ENCODE measurements around the gene RBPMS2.

The RBPMS2 gene

GRCh38 chr15:64712353-64712752, 63.0 kb downstream of the RBPMS2 start:
- H3K4me3 ChIP-seq (replicated peaks; ENCODE audit: insufficient read depth, low read length): no peak overlapping the region
- no peak overlapping the region for H3K27ac ChIP-seq (replicated peaks)
- no peak for DNase-seq (ENCODE audit: low read depth in 1 of 2, low spot score in 1 of 2)
- TF ChIP-seq, protein P1, sequence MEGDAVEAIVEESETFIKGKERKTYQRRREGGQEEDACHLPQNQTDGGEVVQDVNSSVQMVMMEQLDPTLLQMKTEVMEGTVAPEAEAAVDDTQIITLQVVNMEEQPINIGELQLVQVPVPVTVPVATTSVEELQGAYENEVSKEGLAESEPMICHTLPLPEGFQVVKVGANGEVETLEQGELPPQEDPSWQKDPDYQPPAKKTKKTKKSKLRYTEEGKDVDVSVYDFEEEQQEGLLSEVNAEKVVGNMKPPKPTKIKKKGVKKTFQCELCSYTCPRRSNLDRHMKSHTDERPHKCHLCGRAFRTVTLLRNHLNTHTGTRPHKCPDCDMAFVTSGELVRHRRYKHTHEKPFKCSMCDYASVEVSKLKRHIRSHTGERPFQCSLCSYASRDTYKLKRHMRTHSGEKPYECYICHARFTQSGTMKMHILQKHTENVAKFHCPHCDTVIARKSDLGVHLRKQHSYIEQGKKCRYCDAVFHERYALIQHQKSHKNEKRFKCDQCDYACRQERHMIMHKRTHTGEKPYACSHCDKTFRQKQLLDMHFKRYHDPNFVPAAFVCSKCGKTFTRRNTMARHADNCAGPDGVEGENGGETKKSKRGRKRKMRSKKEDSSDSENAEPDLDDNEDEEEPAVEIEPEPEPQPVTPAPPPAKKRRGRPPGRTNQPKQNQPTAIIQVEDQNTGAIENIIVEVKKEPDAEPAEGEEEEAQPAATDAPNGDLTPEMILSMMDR (IDR thresholded peaks at IDR 0.05; ENCODE audit: insufficient read depth, low read length): no peak
- TF ChIP-seq, protein P2, sequence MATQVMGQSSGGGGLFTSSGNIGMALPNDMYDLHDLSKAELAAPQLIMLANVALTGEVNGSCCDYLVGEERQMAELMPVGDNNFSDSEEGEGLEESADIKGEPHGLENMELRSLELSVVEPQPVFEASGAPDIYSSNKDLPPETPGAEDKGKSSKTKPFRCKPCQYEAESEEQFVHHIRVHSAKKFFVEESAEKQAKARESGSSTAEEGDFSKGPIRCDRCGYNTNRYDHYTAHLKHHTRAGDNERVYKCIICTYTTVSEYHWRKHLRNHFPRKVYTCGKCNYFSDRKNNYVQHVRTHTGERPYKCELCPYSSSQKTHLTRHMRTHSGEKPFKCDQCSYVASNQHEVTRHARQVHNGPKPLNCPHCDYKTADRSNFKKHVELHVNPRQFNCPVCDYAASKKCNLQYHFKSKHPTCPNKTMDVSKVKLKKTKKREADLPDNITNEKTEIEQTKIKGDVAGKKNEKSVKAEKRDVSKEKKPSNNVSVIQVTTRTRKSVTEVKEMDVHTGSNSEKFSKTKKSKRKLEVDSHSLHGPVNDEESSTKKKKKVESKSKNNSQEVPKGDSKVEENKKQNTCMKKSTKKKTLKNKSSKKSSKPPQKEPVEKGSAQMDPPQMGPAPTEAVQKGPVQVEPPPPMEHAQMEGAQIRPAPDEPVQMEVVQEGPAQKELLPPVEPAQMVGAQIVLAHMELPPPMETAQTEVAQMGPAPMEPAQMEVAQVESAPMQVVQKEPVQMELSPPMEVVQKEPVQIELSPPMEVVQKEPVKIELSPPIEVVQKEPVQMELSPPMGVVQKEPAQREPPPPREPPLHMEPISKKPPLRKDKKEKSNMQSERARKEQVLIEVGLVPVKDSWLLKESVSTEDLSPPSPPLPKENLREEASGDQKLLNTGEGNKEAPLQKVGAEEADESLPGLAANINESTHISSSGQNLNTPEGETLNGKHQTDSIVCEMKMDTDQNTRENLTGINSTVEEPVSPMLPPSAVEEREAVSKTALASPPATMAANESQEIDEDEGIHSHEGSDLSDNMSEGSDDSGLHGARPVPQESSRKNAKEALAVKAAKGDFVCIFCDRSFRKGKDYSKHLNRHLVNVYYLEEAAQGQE (IDR thresholded peaks at IDR 0.05; ENCODE audit: insufficient replicate concordance, low read depth): no peak
- TF ChIP-seq GABPA (IDR thresholded peaks at IDR 0.05; ENCODE audit: low read depth): no peak
- TF ChIP-seq POLR2AphosphoS5 (IDR thresholded peaks at IDR 0.05; ENCODE audit: low read depth): no peak
- no peak for TF ChIP-seq SPI1 (IDR thresholded peaks at IDR 0.05; ENCODE audit: borderline replicate concordance, low read depth)
- H3K27me3 ChIP-seq (ENCODE audit: insufficient read depth, poor library complexity, severe bottlenecking): no peaks in the 10 kb centered on the region

DNA sequence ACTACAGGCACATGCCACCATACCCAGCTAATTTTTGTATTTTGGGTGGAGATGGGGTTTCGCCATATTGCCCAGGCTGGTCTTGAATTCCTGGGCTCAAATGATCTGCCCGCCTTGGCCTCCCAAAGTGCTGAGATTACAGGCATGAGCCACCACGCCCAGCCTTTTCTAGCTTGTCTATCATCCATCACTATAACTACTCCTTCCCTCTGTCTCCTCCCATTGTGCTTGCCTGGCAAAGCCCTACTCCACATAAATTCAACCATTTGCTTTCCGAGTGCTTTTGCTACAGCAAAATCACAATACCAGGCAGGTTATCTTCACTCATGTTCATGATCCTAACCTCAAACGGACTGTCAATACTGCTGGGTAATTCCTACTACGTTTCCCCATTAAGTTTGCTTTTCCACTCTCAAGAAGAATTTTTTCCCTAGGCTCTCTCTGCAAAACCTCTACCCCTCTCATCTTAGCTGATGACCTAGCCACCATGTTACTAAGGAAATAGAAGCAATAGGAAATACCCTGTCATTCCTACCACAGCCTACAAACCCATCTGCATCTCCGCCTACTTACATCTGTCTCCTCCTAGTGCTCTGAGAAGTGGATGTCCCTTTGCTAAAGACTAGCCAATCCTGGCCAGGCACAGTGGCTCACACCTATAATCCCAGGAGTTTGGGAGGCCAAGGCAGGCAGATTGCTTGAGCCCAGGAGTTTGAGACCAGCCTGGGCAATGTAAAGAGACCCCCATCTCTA, 64.5 kb downstream of the RBPMS2 start:
- H3K4me3 ChIP-seq (replicated peaks; ENCODE audit: insufficient read depth, low read length): no peak overlapping the region
- TF ChIP-seq, protein P1 (IDR thresholded peaks at IDR 0.05; ENCODE audit: insufficient read depth, low read length): no peak
- no peak for TF ChIP-seq SPI1 (IDR thresholded peaks at IDR 0.05; ENCODE audit: borderline replicate concordance, low read depth)
- no peak for TF ChIP-seq POLR2AphosphoS5 (IDR thresholded peaks at IDR 0.05; ENCODE audit: low read depth)
- TF ChIP-seq GABPA (IDR thresholded peaks at IDR 0.05; ENCODE audit: low read depth): no peak
- TF ChIP-seq, protein P2 (IDR thresholded peaks at IDR 0.05; ENCODE audit: insufficient replicate concordance, low read depth): no peak
- H3K27ac ChIP-seq (replicated peaks): no peak overlapping the region
- no peaks in the 10 kb centered on the region for H3K27me3 ChIP-seq (ENCODE audit: insufficient read depth, poor library complexity, severe bottlenecking)
- no peak for DNase-seq (ENCODE audit: low read depth in 1 of 2, low spot score in 1 of 2)

GRCh38 chr15:64706011-64706911, 69.1 kb downstream of the RBPMS2 start:
- no peak for DNase-seq (ENCODE audit: low read depth in 1 of 2, low spot score in 1 of 2)
- Histone ChIP-seq H3K4me3 (replicated peaks; ENCODE audit: insufficient read depth, low read length) (no peak overlapping the region), H3K27me3 (ENCODE audit: insufficient read depth, poor library complexity, severe bottlenecking) (no peaks in the 10 kb centered on the region), H3K27ac (replicated peaks) (no peak overlapping the region)
- TF ChIP-seq, protein P2 (IDR thresholded peaks at IDR 0.05; ENCODE audit: insufficient replicate concordance, low read depth): no peak
- no peak for TF ChIP-seq POLR2AphosphoS5 (IDR thresholded peaks at IDR 0.05; ENCODE audit: low read depth)
- TF ChIP-seq, protein P1 (IDR thresholded peaks at IDR 0.05; ENCODE audit: insufficient read depth, low read length): no peak
- TF ChIP-seq SPI1 (IDR thresholded peaks at IDR 0.05; ENCODE audit: borderline replicate concordance, low read depth): no peak
- no peak for TF ChIP-seq GABPA (IDR thresholded peaks at IDR 0.05; ENCODE audit: low read depth)

All from HL-60 (cell line).